Karpas-422 (cell line): ENCODE results near the gene TUBGCP6. TPM values are rescaled to one million over a fixed set of nuclear protein-coding genes. Genes with fewer than 3 reads are reported as not detected.
"Not testable (repeated sequence)": the region's sequence is repeated elsewhere in the genome, so short reads cannot be mapped to it uniquely, and the experiment has no call there.

Experiments
- DNase-seq: peaks from one replicate; pipeline ENCODE4 v3.0.0-alpha.2; 2015
- H2AFZ ChIP-seq: fragments of 200-600 bp; sonication (generic); 2 replicates; pipeline ENCODE4 v1.6.1; 2014; ENCODE audit warnings: antibody characterized with exemption, low read length, mixed read lengths
- H3K27ac ChIP-seq: fragments of 200-600 bp; sonication (generic); 2 replicates; pipeline ENCODE4 v1.5.1; 2014; ENCODE audit warnings: mild to moderate bottlenecking, low read length, moderate library complexity
- H3K27me3 ChIP-seq: fragments of 200-600 bp; sonication (generic); 2 replicates; pipeline ENCODE4 v1.6.1; 2014; ENCODE audit warnings: low read length, mixed read lengths
- H3K36me3 ChIP-seq: fragments of 200-600 bp; sonication (generic); 2 replicates; pipeline ENCODE4 v1.6.1; 2014; ENCODE audit warnings: low read length, mixed read lengths; ENCODE audit not compliant: insufficient read depth
- H3K4me1 ChIP-seq: fragments of 200-600 bp; sonication (generic); 2 replicates; pipeline ENCODE4 v1.6.1; 2014; ENCODE audit warnings: mild to moderate bottlenecking, low read length, mixed read lengths
- H3K4me2 ChIP-seq: fragments of 200-600 bp; sonication (generic); 2 replicates; pipeline ENCODE4 v1.6.1; 2014; ENCODE audit warnings: low read length, low read depth, mild to moderate bottlenecking; ENCODE audit not compliant: poor library complexity, severe bottlenecking
- H3K4me3 ChIP-seq: fragments of 200-600 bp; sonication (generic); 2 replicates; pipeline ENCODE4 v1.5.1; 2014; ENCODE audit warnings: mild to moderate bottlenecking, antibody characterized with exemption, low read length, mixed read lengths
- H3K79me2 ChIP-seq: fragments of 200-600 bp; sonication (generic); 2 replicates; pipeline ENCODE4 v1.6.1; 2014; ENCODE audit warnings: mild to moderate bottlenecking, low read length, mixed read lengths
- H3K9ac ChIP-seq: fragments of 200-600 bp; sonication (generic); 2 replicates; pipeline ENCODE4 v1.6.0; 2014; ENCODE audit warnings: low read length
- H3K9me2 ChIP-seq: fragments of 200-600 bp; sonication (generic), shearing (Covaris generic); replicated peaks from 2 replicates; pipeline ENCODE4 v1.6.0; 2014; ENCODE audit warnings: mild to moderate bottlenecking, low read length, moderate library complexity; ENCODE audit not compliant: insufficient read depth
- H3K9me3 ChIP-seq: fragments of 300-700, 200-600 bp; sonication (generic); 2 replicates; pipeline ENCODE4 v1.6.1; 2014; ENCODE audit warnings: low read length, mixed read lengths
- H4K20me1 ChIP-seq: fragments of 200-600 bp; sonication (generic); 2 replicates; pipeline ENCODE4 v1.6.1; 2014; ENCODE audit warnings: mild to moderate bottlenecking, antibody characterized with exemption, low read length, low read depth; ENCODE audit not compliant: insufficient read depth
- total RNA-seq: library from RNA; depleted of rRNA; stranded (reverse); fragments of >200 nt; shearing (Covaris generic); gene quantifications from 2 replicates; pipeline ENCODE4 v1.2.3, GENCODE V29; 2014; ENCODE audit warnings: low replicate concordance; rRNA removed

Gene TUBGCP6
- total RNA-seq, 1 experiment from 2014 or later, result 16.9 TPM

DNA sequence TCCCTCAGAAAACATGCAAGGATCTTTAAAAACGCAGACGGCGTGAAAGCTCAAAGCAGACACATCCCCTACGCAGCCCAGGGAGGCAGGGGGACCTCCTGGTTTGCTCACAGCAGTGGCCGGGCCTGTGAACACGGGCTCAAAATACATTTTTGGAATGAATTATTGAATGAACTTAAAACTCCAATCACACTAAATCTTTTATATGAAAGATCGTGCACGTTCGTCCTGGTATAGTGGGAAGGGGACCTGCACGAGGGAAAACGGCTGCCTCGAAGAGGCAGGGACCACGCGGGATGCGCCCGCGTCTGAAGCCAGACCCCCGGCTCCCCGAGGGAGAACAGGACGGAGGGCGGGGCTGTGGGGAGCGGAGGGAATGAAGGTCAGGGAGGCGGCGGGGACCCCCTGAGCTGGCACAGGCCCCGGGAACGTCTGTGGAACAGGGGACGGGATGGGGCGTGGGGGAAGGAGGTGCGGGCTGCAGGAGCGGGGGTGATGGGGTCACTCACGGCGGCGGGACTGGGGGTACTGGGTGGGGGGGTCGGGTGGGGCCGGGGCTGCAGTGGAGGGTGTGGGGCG lies 75.6 kb downstream of the TUBGCP6 start:
- Histone ChIP-seq H3K27me3 (no peaks in the 10 kb centered on the region), H3K27ac (no peak overlapping the region), H3K4me1 (peaks cover 8% of the 10 kb centered on the region), H3K4me2 (no peak overlapping the region), H2AFZ (no peak overlapping the region), H3K9me3 (no peaks in the 10 kb centered on the region), H3K36me3 (no peaks in the 10 kb centered on the region), H3K9me2 (no peaks in the 10 kb centered on the region), H4K20me1 (no peaks in the 10 kb centered on the region), H3K79me2 (no peaks in the 10 kb centered on the region), H3K9ac (no peak overlapping the region), H3K4me3 (no peak overlapping the region)
- DNase-seq, result peak; percentile 25

DNA sequence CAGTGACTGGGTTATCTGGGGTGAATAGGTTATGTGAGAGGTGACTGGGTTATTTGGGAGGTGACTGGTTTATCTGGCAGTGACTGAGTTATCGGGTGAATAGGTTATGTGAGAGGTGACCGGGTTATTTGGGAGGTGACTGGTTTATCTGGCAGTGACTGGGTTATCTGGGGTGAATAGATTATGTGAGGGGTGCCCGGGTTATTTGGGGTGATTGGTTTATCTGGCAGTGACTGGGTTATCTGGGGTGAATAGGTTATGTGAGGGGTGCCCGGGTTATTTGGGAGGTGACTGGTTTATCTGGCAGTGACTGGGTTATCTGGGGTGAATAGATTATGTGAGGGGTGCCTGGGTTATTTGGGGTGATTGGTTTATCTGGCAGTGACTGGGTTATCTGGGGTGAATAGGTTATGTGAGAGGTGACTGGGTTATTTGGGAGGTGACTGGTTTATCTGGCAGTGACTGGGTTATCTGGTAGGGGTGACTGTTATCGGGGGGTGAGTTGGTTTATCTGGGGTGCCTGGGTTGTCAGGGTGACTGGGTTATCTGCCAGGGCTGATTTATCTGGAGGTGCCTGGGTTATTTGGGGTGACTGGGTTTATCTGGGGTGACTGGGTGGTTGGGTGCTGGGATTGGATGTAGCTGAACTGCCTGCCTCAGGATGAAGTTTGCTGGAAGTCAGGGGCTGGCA lies 76.2 kb downstream of the TUBGCP6 start:
- H2AFZ ChIP-seq, H3K27ac ChIP-seq, H3K4me3 ChIP-seq, H3K79me2 ChIP-seq, H3K27me3 ChIP-seq, H3K36me3 ChIP-seq, H3K9me2 ChIP-seq, DNase-seq, H3K9ac ChIP-seq, H4K20me1 ChIP-seq, H3K4me2 ChIP-seq, H3K9me3 ChIP-seq, H3K4me1 ChIP-seq: not testable (repeated sequence)

DNA sequence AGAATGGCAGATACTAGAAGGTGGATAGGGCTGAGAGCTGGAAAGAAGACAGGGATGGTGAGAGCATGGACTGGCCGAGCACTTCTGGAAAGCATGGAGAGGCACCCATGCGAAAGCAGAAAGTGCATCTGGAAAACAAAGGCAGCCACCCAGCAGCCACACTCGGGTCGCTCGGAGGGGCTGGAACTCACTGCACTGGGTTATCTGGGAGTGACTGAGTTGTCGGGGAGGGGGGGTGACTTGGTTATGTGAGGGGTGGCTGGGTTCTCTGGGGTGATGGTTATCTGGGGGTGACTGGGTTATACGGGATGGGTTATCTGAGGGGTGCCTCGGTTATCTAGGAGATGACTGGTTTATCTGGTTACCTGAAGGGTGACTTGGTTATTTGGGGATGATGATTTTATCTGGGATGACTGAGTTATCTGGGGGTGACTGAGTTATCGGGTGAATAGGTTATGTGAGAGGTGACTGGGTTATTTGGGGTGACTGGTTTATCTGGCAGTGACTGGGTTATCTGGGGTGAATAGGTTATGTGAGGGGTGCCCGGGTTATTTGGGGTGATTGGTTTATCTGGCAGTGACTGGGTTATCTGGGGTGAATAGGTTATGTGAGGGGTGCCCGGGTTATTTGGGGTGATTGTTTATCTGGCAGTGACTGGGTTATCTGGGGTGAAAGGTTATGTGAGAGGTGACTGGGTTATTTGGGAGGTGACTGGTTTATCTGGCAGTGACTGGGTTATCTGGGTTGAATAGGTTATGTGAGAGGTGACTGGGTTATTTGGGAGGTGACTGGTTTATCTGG lies 76.9 kb downstream of the TUBGCP6 start:
- Histone ChIP-seq H3K4me2 (no peak overlapping the region), H3K79me2 (no peaks in the 10 kb centered on the region), H3K4me1 (no peaks in the 10 kb centered on the region), H4K20me1 (no peaks in the 10 kb centered on the region), H3K27ac (no peak overlapping the region), H2AFZ (no peak overlapping the region), H3K36me3 (no peaks in the 10 kb centered on the region), H3K4me3 (no peak overlapping the region), H3K9me2 (no peaks in the 10 kb centered on the region), H3K9ac (no peak overlapping the region), H3K9me3 (no peaks in the 10 kb centered on the region), H3K27me3 (no peaks in the 10 kb centered on the region)
- peak; percentile 33 for DNase-seq

Other genes with a start within 250 kb of the TUBGCP6 start
- not detected in 2 replicates for gene IL17REL, start 232.3 kb downstream of the TUBGCP6 start, total RNA-seq
- gene TTLL8, start 186.7 kb downstream of the TUBGCP6 start, total RNA-seq, result not detected in 2 replicates
- not detected in 2 replicates for gene MLC1, start 159.6 kb downstream of the TUBGCP6 start, total RNA-seq
- 2.9 TPM in 1 of 2 replicates, not detected in the other for gene MOV10L1, start 155.0 kb downstream of the TUBGCP6 start, total RNA-seq
- gene PANX2, start 74.3 kb downstream of the TUBGCP6 start, total RNA-seq, result not detected in 2 replicates
- 46.7 and 117 TPM in 2 replicates for gene TRABD, start 59.1 kb downstream of the TUBGCP6 start, total RNA-seq
- gene SELENOO, start 44.0 kb downstream of the TUBGCP6 start, total RNA-seq, result 20.0 and 64.1 TPM in 2 replicates
- 42.3 and 89.8 TPM in 2 replicates for gene HDAC10, start 6.2 kb upstream of the TUBGCP6 start, total RNA-seq
- 45.4 and 110 TPM in 2 replicates for gene MAPK12, start 16.7 kb upstream of the TUBGCP6 start, total RNA-seq
- gene MAPK11, start 25.4 kb upstream of the TUBGCP6 start, total RNA-seq, result 6.4 and 15.8 TPM in 2 replicates
- gene PLXNB2, start 62.6 kb upstream of the TUBGCP6 start, total RNA-seq, result 2.6 and 7.8 TPM in 2 replicates
- gene DENND6B, start 82.0 kb upstream of the TUBGCP6 start, total RNA-seq, result 0.90 and 2.7 TPM in 2 replicates
- 32.9 and 78.0 TPM in 2 replicates for gene PPP6R2, start 98.3 kb upstream of the TUBGCP6 start, total RNA-seq
- 33.5 and 91.5 TPM in 2 replicates for gene SBF1, start 230.0 kb upstream of the TUBGCP6 start, total RNA-seq
- gene ADM2, start 236.5 kb upstream of the TUBGCP6 start, total RNA-seq, result 0.79 and 1.4 TPM in 2 replicates
- 0.93 and 3.9 TPM in 2 replicates for gene MIOX, start 241.8 kb upstream of the TUBGCP6 start, total RNA-seq